A673 (cell line): Measurements from ENCODE around the gene ZNF100.

Source experiments
- EZH2 ChIP-seq: fragments of 200-600 bp; sonication (generic); IDR thresholded peaks from 2 replicates; pipeline ENCODE4 v1.6.1; 2017; ENCODE audit warnings: borderline replicate concordance, low read depth, mild to moderate bottlenecking, mixed read lengths, antibody characterized with exemption, low read length; ENCODE audit not compliant: poor library complexity, severe bottlenecking
- TF ChIP-seq, protein P1 (sequence below): fragments of 300-800, 200-600 bp; sonication (generic); conservative IDR thresholded peaks from 2 replicates; pipeline ENCODE4 v1.5.1; 2017; ENCODE audit warnings: low read depth, mild to moderate bottlenecking, antibody characterized with exemption, low read length, moderate library complexity, mixed read lengths

- TF ChIP-seq, protein P1, sequence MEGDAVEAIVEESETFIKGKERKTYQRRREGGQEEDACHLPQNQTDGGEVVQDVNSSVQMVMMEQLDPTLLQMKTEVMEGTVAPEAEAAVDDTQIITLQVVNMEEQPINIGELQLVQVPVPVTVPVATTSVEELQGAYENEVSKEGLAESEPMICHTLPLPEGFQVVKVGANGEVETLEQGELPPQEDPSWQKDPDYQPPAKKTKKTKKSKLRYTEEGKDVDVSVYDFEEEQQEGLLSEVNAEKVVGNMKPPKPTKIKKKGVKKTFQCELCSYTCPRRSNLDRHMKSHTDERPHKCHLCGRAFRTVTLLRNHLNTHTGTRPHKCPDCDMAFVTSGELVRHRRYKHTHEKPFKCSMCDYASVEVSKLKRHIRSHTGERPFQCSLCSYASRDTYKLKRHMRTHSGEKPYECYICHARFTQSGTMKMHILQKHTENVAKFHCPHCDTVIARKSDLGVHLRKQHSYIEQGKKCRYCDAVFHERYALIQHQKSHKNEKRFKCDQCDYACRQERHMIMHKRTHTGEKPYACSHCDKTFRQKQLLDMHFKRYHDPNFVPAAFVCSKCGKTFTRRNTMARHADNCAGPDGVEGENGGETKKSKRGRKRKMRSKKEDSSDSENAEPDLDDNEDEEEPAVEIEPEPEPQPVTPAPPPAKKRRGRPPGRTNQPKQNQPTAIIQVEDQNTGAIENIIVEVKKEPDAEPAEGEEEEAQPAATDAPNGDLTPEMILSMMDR: no peak
- TF ChIP-seq EZH2: no peak
Measured at GRCh38 chr19:21750586-21751128, 16.7 kb downstream of the ZNF100 start.
